ENCODE data around the gene SMARCA2.
A peak's percentile ranks its signal among the peaks of the same experiment; 100 is the strongest.

The SMARCA2 gene

DNA sequence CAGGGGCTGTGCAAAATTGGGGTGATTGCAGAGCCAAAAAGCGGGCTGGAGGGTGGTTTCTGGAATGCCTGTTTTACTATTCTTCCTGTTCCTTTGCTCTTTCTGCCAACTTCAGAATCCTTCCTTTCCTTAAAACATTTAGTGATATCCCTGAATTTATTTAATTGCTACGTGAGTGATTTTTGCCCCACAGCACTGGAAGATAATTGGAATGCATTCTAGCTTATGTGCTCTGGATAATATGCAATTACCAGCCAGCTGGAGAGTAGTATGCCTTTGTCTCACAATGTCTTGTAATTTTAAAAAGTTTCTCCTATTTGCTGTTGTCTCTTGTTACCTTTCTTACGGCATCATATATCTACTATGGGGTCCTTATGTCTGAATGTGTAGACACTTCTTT, 115.8 kb downstream of the SMARCA2 start:
- TF ChIP-seq TARDBP (IDR thresholded peaks at IDR 0.05) (no peak), HDGF (IDR thresholded peaks at IDR 0.05; ENCODE audit: borderline replicate concordance) (no peak)
- ChIA-PET POLR2A (no interaction called here), CTCF (no interaction called here)
- DNase-seq (ENCODE audit: extremely low spot score) = no peak

DNA sequence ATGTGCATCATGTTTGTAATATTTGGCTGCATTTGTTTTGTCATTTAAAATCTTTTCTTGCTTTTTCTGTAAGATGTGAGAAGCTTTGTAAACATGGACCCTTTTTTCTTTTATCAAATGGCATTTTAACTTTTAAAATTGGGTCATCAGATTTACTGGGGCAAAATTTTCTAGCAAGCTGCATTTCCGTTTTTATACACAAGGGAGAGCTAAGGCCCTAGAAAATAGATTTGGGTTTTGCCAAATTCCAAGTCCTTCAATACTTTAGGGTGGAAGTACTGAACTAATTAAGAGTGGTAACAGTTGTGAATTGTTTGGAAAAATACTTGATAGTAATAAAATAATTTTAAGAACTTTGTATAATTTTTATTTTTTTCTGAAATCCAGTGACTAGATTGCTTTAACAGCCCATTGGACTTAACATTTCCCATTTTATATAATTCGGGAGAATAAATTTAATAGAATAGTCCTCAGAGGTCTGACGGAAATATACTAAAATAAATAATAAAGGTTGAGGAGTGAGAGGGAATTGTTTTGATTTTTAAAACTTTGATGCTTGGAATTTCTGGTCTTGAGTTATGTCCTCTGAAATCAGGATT, 117.4 kb downstream of the SMARCA2 start:
- CTCF ChIA-PET = interaction anchor here (0.7 to 1.0 kb wide), 3 partner anchors 28 to 534 kb away, joined by 3 to 4 read pairs (median 4); no protein-coding TSS in a partner anchor

DNA sequence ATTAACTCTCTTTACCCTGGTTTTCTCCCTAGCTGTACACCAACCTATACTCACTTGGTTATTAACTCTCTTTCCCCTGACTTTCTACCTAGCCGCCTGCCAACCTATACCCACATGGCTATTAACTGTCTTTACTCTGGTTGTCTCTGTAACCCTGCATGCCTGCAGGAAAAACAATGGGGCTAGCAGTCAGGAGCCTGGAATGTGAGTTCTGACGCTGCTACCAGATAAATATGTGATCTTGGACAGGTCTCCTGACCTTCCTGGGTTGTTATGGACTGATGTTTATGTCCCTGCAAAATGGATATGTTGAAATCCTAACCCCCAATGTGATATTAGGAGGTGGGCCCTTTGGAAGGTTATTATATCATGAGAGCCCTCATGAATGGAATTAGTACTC, 119.2 kb downstream of the SMARCA2 start:
- ChIA-PET CTCF (no interaction called here), POLR2A (no interaction called here)
- no peak for TF ChIP-seq SP1 (IDR thresholded peaks at IDR 0.05)
- no peak for TF ChIP-seq BHLHE40 (IDR thresholded peaks at IDR 0.05; ENCODE audit: borderline replicate concordance)
- TF ChIP-seq TARDBP (IDR thresholded peaks at IDR 0.05) = no peak
- TF ChIP-seq ZNF384 (IDR thresholded peaks at IDR 0.05) = no peak
- no peak for DNase-seq (ENCODE audit: extremely low spot score)

More for the DNA sequence above, 117.4 kb downstream of the SMARCA2 start:
- POLR2A ChIA-PET = no interaction called here
- peak; percentile 7 for DNase-seq (ENCODE audit: extremely low spot score)
- TF ChIP-seq FOXM1 (IDR thresholded peaks at IDR 0.05; ENCODE audit: borderline replicate concordance) (no peak), SP1 (IDR thresholded peaks at IDR 0.05) (no peak), ZNF384 (IDR thresholded peaks at IDR 0.05) (no peak), ARNT (IDR thresholded peaks at IDR 0.05) (no peak), TARDBP (IDR thresholded peaks at IDR 0.05) (no peak), L3MBTL2 (conservative IDR thresholded peaks at IDR 0.05) (no peak), LEF1 (IDR thresholded peaks at IDR 0.05; ENCODE audit: borderline replicate concordance) (no peak), CTBP1 (IDR thresholded peaks at IDR 0.05; ENCODE audit: borderline replicate concordance) (no peak), FOXK2 (IDR thresholded peaks at IDR 0.05) (no peak), BHLHE40 (IDR thresholded peaks at IDR 0.05; ENCODE audit: borderline replicate concordance) (no peak), ELF4 (IDR thresholded peaks at IDR 0.05) (no peak), FOXA1 (IDR thresholded peaks at IDR 0.05) (no peak), SUZ12 (IDR thresholded peaks at IDR 0.05) (no peak)
- TF ChIP-seq, protein P1, sequence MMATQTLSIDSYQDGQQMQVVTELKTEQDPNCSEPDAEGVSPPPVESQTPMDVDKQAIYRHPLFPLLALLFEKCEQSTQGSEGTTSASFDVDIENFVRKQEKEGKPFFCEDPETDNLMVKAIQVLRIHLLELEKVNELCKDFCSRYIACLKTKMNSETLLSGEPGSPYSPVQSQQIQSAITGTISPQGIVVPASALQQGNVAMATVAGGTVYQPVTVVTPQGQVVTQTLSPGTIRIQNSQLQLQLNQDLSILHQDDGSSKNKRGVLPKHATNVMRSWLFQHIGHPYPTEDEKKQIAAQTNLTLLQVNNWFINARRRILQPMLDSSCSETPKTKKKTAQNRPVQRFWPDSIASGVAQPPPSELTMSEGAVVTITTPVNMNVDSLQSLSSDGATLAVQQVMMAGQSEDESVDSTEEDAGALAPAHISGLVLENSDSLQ (IDR thresholded peaks at IDR 0.05) = no peak

DNA sequence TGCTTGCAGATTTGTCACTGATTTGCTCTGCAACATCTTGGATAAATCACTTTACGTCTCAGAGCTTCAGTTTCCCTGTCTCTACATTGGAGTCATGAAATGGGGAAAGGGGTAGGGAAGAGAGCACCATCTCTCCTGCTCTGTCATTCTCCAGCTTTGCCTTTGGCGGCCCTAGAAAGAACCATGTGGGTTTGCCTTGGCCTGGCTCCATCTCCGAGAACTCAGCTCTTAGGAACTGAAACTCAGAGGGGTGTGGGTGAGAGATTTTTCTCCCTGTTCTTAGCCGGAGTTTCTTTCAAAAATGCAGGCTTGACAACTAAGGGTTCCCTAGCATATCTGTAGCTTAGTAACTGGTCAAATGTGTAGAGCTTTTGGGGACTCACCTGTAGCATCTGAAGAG, 123.5 kb downstream of the SMARCA2 start:
- POLR2A ChIA-PET = no interaction called here
- CTCF ChIA-PET = interaction anchor here (0.6 kb wide), 1 partner anchor 342 kb away, joined by 4 read pairs; no protein-coding TSS in a partner anchor
- TF ChIP-seq SUZ12 (IDR thresholded peaks at IDR 0.05) = no peak
- no peak for TF ChIP-seq ZNF384 (IDR thresholded peaks at IDR 0.05)
- no peak for TF ChIP-seq LEF1 (IDR thresholded peaks at IDR 0.05; ENCODE audit: borderline replicate concordance)
- no peak for TF ChIP-seq L3MBTL2 (conservative IDR thresholded peaks at IDR 0.05)
- TF ChIP-seq BHLHE40 (IDR thresholded peaks at IDR 0.05; ENCODE audit: borderline replicate concordance) = no peak
- TF ChIP-seq, protein P1 (IDR thresholded peaks at IDR 0.05) = no peak
- TF ChIP-seq FOXA1 (IDR thresholded peaks at IDR 0.05) = no peak
- TF ChIP-seq SP1 (IDR thresholded peaks at IDR 0.05) = no peak
- no peak for TF ChIP-seq ARNT (IDR thresholded peaks at IDR 0.05)
- no peak for TF ChIP-seq FOXK2 (IDR thresholded peaks at IDR 0.05)
- TF ChIP-seq CTBP1 (IDR thresholded peaks at IDR 0.05; ENCODE audit: borderline replicate concordance) = no peak
- no peak for TF ChIP-seq ELF4 (IDR thresholded peaks at IDR 0.05)
- no peak for TF ChIP-seq FOXM1 (IDR thresholded peaks at IDR 0.05; ENCODE audit: borderline replicate concordance)
- TF ChIP-seq NFRKB (IDR thresholded peaks at IDR 0.05) = no peak
- TF ChIP-seq HDGF (IDR thresholded peaks at IDR 0.05; ENCODE audit: borderline replicate concordance) = no peak
- TF ChIP-seq TARDBP (IDR thresholded peaks at IDR 0.05) = no peak
- DNase-seq (ENCODE audit: extremely low spot score) = no peak

DNA sequence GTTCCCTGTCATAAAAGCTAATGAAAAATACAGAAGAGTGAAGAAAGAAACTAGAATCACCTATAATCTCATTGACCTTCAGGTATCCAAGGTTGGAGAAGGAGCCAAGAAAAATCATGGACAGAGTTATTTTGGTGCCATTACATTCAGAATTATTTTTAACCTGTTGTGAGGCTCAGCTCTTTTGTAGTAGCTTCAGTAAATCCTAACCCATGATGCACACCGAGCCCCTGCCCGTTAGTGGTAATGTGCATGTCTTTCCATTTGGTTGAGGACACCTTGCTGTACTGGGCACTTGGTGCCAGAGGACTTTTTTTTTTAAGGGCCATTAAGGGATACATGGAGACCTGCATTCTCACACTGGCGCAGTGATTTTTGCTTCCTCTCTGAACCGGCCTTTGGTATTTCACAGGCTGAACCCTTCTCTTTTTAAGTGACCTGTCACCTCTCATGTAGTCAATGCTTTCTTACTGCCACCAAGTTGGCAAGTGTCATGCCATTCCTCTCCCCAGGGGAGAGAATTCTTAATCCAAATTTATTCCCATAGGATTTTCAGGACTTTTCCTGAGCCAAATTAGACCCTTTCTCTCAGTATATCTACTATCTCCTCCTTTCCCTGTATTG, 125.6 kb downstream of the SMARCA2 start:
- CTCF ChIA-PET = no interaction called here
- POLR2A ChIA-PET = no interaction called here
- DNase-seq (ENCODE audit: extremely low spot score) = no peak
- TF ChIP-seq LEF1 (IDR thresholded peaks at IDR 0.05; ENCODE audit: borderline replicate concordance) = no peak
- TF ChIP-seq NFRKB (IDR thresholded peaks at IDR 0.05) = no peak
- TF ChIP-seq CTBP1 (IDR thresholded peaks at IDR 0.05; ENCODE audit: borderline replicate concordance) = no peak
- no peak for TF ChIP-seq BHLHE40 (IDR thresholded peaks at IDR 0.05; ENCODE audit: borderline replicate concordance)
- no peak for TF ChIP-seq FOXK2 (IDR thresholded peaks at IDR 0.05)
- no peak for TF ChIP-seq FOXM1 (IDR thresholded peaks at IDR 0.05; ENCODE audit: borderline replicate concordance)
- no peak for TF ChIP-seq ELF4 (IDR thresholded peaks at IDR 0.05)

DNA sequence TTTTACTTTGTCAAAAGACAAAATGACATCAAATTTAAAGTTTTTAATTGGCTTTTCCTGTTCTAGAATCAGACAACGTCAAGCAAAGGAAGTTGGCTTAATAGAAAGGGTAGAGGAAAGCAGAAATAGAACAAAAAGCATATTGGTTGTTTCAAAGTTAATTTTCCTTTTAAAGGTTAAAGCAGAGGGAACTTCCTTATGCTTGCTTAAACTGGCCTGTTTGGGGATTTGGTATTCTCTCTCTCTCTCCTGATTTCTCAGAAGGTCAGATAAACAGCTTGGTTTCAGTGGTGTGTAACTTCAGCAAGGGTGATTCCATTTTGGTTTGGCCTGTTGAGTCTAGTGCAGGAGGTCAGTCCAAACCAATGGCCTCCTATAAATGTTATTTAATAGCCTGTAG, 127.1 kb downstream of the SMARCA2 start:
- DNase-seq (ENCODE audit: extremely low spot score) = no peak
- ChIA-PET CTCF (no interaction called here), POLR2A (no interaction called here)
- TF ChIP-seq, protein P1 (IDR thresholded peaks at IDR 0.05) = no peak
- no peak for TF ChIP-seq ARNT (IDR thresholded peaks at IDR 0.05)

DNA sequence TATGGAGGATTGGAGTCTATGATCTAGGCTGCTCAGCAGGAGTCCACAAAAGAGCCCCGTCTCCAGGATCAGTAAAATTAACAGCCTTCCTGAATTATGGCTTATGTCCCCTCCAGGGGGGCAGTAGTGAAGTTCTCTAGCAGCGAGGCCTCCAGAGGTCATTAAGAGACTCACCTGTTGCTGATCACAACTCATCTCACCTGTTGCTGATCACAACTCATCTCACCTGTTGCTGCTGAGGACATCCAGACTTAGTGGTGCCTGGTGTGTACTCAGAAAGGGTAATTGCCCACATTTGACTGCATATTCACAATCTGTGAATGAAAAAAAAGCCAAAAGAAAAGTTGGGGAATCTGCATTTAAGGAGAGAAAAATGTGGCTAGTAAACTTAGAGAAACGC, 129.5 kb downstream of the SMARCA2 start:
- ChIA-PET CTCF (no interaction called here), POLR2A (no interaction called here)
- TF ChIP-seq NFRKB (IDR thresholded peaks at IDR 0.05) (no peak), ARNT (IDR thresholded peaks at IDR 0.05) (no peak), ELF4 (IDR thresholded peaks at IDR 0.05) (no peak), LEF1 (IDR thresholded peaks at IDR 0.05; ENCODE audit: borderline replicate concordance) (no peak), ZNF384 (IDR thresholded peaks at IDR 0.05) (no peak), CTBP1 (IDR thresholded peaks at IDR 0.05; ENCODE audit: borderline replicate concordance) (no peak), FOXK2 (IDR thresholded peaks at IDR 0.05) (no peak), SUZ12 (IDR thresholded peaks at IDR 0.05) (no peak), L3MBTL2 (conservative IDR thresholded peaks at IDR 0.05) (no peak), FOXM1 (IDR thresholded peaks at IDR 0.05; ENCODE audit: borderline replicate concordance) (no peak), HDGF (IDR thresholded peaks at IDR 0.05; ENCODE audit: borderline replicate concordance) (no peak), BHLHE40 (IDR thresholded peaks at IDR 0.05; ENCODE audit: borderline replicate concordance) (no peak), SP1 (IDR thresholded peaks at IDR 0.05) (no peak), TARDBP (IDR thresholded peaks at IDR 0.05) (no peak), FOXA1 (IDR thresholded peaks at IDR 0.05) (no peak)
- TF ChIP-seq, protein P1 (IDR thresholded peaks at IDR 0.05) = no peak
- DNase-seq (ENCODE audit: extremely low spot score) = no peak

Data from HEK293T (cell line).